ENCODE measurements around the gene LIN28A. TPM values are rescaled to one million over a fixed set of nuclear protein-coding genes. Genes with fewer than 3 reads are reported as not detected.

The LIN28A gene
- total and polyA plus RNA-seq, 2 donors (not counting 1 experiment from before 2014, with no cell fraction given), result not detected

DNA sequence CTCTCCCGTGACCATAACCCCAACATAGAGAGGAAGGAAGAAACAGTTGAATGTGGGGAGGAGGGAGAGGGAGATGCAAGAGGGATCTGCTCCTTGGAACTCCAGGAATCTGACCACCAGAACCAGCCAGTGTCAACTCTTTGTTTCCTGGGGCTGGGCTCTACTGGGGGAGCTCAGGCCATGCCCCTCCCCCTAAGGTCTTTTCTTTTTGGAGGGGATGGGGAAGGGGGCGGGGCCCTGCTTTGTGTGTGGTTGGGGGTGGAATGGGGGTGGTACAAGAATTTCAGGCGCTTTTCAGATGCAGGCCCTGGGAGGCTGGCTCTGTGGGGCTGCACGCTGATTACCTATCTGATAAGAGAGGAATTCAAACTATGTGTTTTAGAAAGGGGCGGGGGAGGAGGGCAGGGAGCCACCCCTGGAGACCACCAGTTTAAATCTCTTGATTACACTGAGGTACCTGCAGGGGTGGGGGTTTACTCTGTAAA lies 8.3 kb downstream of the LIN28A start:
- WGBS (ENCODE audit: insufficient coverage), result 74% methylated on average over 3 of the region's 5 CpGs
- H2AFZ ChIP-seq (ENCODE audit: insufficient read depth, low read depth, low read length, poor library complexity, severe bottlenecking), result no peak overlapping the region
- H3K27me3 ChIP-seq (replicated peaks in 1 of 4; ENCODE audit: control extremely low read depth in 1 of 4, control insufficient read depth in 3 of 4, insufficient read depth in 4 of 4, low read length in 3 of 4), result peaks cover 0 to 7% (median 6%) of the 10 kb centered on the region in 4 experiments
- Mint-ChIP-seq H3K9me3 (ENCODE audit: insufficient read depth) (no peaks in the 10 kb centered on the region), H3K27ac (no peak overlapping the region), H3K27me3 (peaks cover 32% of the 10 kb centered on the region), H3K4me1 (no peaks in the 10 kb centered on the region), H3K4me3 (no peak overlapping the region)
- ChIA-PET CTCF (interaction anchor here (1.1 to 3.7 kb wide), 4 partner anchors 134 to 316 kb away, joined by 3 to 24 read pairs (median 3); no protein-coding TSS in a partner anchor), POLR2A (no interaction called here)
- H3K4me1 ChIP-seq (ENCODE audit: control insufficient read depth in 2 of 2, insufficient read depth in 2 of 2, low read length in 2 of 2), result no peaks in the 10 kb centered on the region
- DNase-seq, result no peak
- TF ChIP-seq, protein P1, sequence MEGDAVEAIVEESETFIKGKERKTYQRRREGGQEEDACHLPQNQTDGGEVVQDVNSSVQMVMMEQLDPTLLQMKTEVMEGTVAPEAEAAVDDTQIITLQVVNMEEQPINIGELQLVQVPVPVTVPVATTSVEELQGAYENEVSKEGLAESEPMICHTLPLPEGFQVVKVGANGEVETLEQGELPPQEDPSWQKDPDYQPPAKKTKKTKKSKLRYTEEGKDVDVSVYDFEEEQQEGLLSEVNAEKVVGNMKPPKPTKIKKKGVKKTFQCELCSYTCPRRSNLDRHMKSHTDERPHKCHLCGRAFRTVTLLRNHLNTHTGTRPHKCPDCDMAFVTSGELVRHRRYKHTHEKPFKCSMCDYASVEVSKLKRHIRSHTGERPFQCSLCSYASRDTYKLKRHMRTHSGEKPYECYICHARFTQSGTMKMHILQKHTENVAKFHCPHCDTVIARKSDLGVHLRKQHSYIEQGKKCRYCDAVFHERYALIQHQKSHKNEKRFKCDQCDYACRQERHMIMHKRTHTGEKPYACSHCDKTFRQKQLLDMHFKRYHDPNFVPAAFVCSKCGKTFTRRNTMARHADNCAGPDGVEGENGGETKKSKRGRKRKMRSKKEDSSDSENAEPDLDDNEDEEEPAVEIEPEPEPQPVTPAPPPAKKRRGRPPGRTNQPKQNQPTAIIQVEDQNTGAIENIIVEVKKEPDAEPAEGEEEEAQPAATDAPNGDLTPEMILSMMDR (IDR thresholded peaks at IDR 0.05), result no peak
- no peak for TF ChIP-seq EZH2 (IDR thresholded peaks at IDR 0.05; ENCODE audit: borderline replicate concordance, insufficient read depth, low read depth, low read length, poor library complexity, severe bottlenecking)
- no peaks in the 10 kb centered on the region for H3K36me3 ChIP-seq (replicated peaks in 1 of 2; ENCODE audit: control extremely low read depth in 1 of 2, control insufficient read depth in 1 of 2, extremely low read depth in 1 of 2, insufficient read depth in 2 of 2, low read length in 1 of 2)
- no peaks in the 10 kb centered on the region for H3K79me2 ChIP-seq (ENCODE audit: control insufficient read depth, insufficient read depth, low read length)
- no peak overlapping the region for H3K4me3 ChIP-seq (ENCODE audit: control extremely low read depth in 1 of 5, extremely low read depth in 1 of 5, insufficient read depth in 1 of 5, low read depth in 2 of 5, low read length in 4 of 5)
- H3K4me2 ChIP-seq (replicated peaks; ENCODE audit: low read depth, low read length, poor library complexity, severe bottlenecking), result no peak overlapping the region
- no peak overlapping the region for H3K9ac ChIP-seq (ENCODE audit: low read length)
- H3K27ac ChIP-seq (ENCODE audit: low read length in 2 of 2), result no peak overlapping the region
- intact Hi-C loops (cut with micrococcal nuclease), result no loop called here
- no peaks in the 10 kb centered on the region for H3K9me3 ChIP-seq (ENCODE audit: control extremely low read depth in 1 of 3, control insufficient read depth in 2 of 3, insufficient read depth in 1 of 3, low read length in 2 of 3)
- ATAC-seq (ENCODE audit: low read depth), result no peak
- H4K20me1 ChIP-seq (ENCODE audit: control insufficient read depth, insufficient read depth, low read length, poor library complexity, severe bottlenecking), result no peaks in the 10 kb centered on the region

DNA sequence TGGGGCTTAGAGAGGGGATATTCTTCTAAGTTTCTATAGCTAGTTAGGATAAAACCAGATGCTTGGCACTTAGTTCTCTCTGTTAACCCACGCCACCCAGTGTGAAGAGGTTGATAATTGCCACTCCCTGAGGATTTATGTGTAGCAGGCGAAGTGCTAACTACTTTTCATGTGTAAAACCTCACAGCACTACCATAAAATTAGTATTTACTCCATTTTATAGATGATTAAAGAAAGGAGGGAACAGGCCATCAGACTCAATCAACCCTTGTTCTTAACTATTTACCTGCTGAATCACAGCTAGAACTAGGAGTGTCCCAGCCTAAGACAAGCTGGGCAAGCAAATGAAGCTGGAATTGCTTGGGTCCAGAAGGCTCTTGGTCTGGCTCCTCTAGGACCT lies 8.9 kb downstream of the LIN28A start:
- Histone ChIP-seq H3K4me3 (ENCODE audit: control extremely low read depth in 1 of 5, extremely low read depth in 1 of 5, insufficient read depth in 1 of 5, low read depth in 2 of 5, low read length in 4 of 5) (no peak overlapping the region), H3K9me3 (ENCODE audit: control extremely low read depth in 1 of 3, control insufficient read depth in 2 of 3, insufficient read depth in 1 of 3, low read length in 2 of 3) (no peaks in the 10 kb centered on the region), H3K4me1 (ENCODE audit: control insufficient read depth in 2 of 2, insufficient read depth in 2 of 2, low read length in 2 of 2) (no peaks in the 10 kb centered on the region), H2AFZ (ENCODE audit: insufficient read depth, low read depth, low read length, poor library complexity, severe bottlenecking) (no peak overlapping the region), H3K9ac (ENCODE audit: low read length) (no peak overlapping the region), H3K27ac (ENCODE audit: low read length in 2 of 2) (no peak overlapping the region), H4K20me1 (ENCODE audit: control insufficient read depth, insufficient read depth, low read length, poor library complexity, severe bottlenecking) (no peaks in the 10 kb centered on the region), H3K4me2 (replicated peaks; ENCODE audit: low read depth, low read length, poor library complexity, severe bottlenecking) (no peak overlapping the region), H3K27me3 (replicated peaks in 1 of 4; ENCODE audit: control extremely low read depth in 1 of 4, control insufficient read depth in 3 of 4, insufficient read depth in 4 of 4, low read length in 3 of 4) (peaks cover 0 to 7% (median 2%) of the 10 kb centered on the region in 4 experiments), H3K79me2 (ENCODE audit: control insufficient read depth, insufficient read depth, low read length) (no peaks in the 10 kb centered on the region), H3K36me3 (replicated peaks in 1 of 2; ENCODE audit: control extremely low read depth in 1 of 2, control insufficient read depth in 1 of 2, extremely low read depth in 1 of 2, insufficient read depth in 2 of 2, low read length in 1 of 2) (no peaks in the 10 kb centered on the region)
- ATAC-seq (ENCODE audit: low read depth) (no peak), DNase-seq (no peak)
- Mint-ChIP-seq H3K27ac (no peak overlapping the region), H3K27me3 (peaks cover 26% of the 10 kb centered on the region), H3K9me3 (ENCODE audit: insufficient read depth) (no peaks in the 10 kb centered on the region), H3K4me1 (no peaks in the 10 kb centered on the region), H3K4me3 (no peak overlapping the region)
- ChIA-PET POLR2A (no interaction called here), CTCF (interaction anchor here (0.8 to 1.4 kb wide), 5 partner anchors 10 to 316 kb away, joined by 3 read pairs; no protein-coding TSS in a partner anchor)
- intact Hi-C loops (cut with micrococcal nuclease), result no loop called here
- TF ChIP-seq, protein P1 (IDR thresholded peaks at IDR 0.05), result no peak
- no peak for TF ChIP-seq EZH2 (IDR thresholded peaks at IDR 0.05; ENCODE audit: borderline replicate concordance, insufficient read depth, low read depth, low read length, poor library complexity, severe bottlenecking)
- WGBS (ENCODE audit: insufficient coverage), result no CpG with 5 or more reads among the region's 2 CpGs

Measured in B cell (primary cell).